GM18502 (cell line): Measurements from ENCODE around the gene CIC.
A peak's percentile ranks its signal among the peaks of the same experiment; 100 is the strongest.

Source experiments
- ATAC-seq: cut with Tn5 transposase; IDR thresholded peaks from one replicate; pipeline ENCODE4 v1.9.1; 2021; ENCODE audit warnings: mild to moderate bottlenecking; ENCODE audit not compliant: unreplicated experiment, poor library complexity

Gene CIC

GRCh38 chr19:42274065-42274682, 5.1 kb downstream of the CIC start:
- no peak for ATAC-seq

- no peak for ATAC-seq
These were observed 6.1 kb downstream of the CIC start for GRCh38 chr19:42275103-42275502.

- no peak for ATAC-seq
These were observed 6.5 kb downstream of the CIC start for GRCh38 chr19:42275517-42275916.

GRCh38 chr19:42276284-42276683, 7.2 kb downstream of the CIC start:
- ATAC-seq = no peak

GRCh38 chr19:42276821-42277220, 7.8 kb downstream of the CIC start:
- no peak for ATAC-seq

- ATAC-seq = no peak
These were observed 8.9 kb downstream of the CIC start for GRCh38 chr19:42277821-42278451.

GRCh38 chr19:42278452-42279154, 9.6 kb downstream of the CIC start:
- ATAC-seq = no peak

GRCh38 chr19:42279155-42279901, 10.3 kb downstream of the CIC start:
- ATAC-seq = no peak

GRCh38 chr19:42279902-42280814, 11.1 kb downstream of the CIC start:
- peak; percentile 39 for ATAC-seq

GRCh38 chr19:42280815-42281145, 11.7 kb downstream of the CIC start:
- no peak for ATAC-seq

- no peak for ATAC-seq
These were observed 12.2 kb downstream of the CIC start for GRCh38 chr19:42281146-42281826.

- ATAC-seq = no peak
These were observed 13.0 kb downstream of the CIC start for GRCh38 chr19:42281827-42282762.

- no peak for ATAC-seq
These were observed 13.8 kb downstream of the CIC start for GRCh38 chr19:42282819-42283187.

GRCh38 chr19:42283188-42284065, 14.4 kb downstream of the CIC start:
- peak; percentile 45 for ATAC-seq

- peak; percentile 28 for ATAC-seq
These were observed 15.0 kb downstream of the CIC start for GRCh38 chr19:42284066-42284501.

GRCh38 chr19:42284591-42285341, 15.7 kb downstream of the CIC start:
- ATAC-seq = peak; percentile 3

- ATAC-seq = no peak
These were observed 16.5 kb downstream of the CIC start for GRCh38 chr19:42285541-42285941.
